ENCODE results near the gene ELFN2.

ELFN2 gene

GRCh38 chr22:37420686-37421467 is 6.4 kb downstream of the ELFN2 start (continued):
- TF ChIP-seq RBAK (tag by site-specific recombination; IDR thresholded peaks at IDR 0.05), result no peak
- no peak for TF ChIP-seq ZNF221 (tag by site-specific recombination; IDR thresholded peaks at IDR 0.05; ENCODE audit: borderline replicate concordance)
- TF ChIP-seq HOXC10 (CRISPR knock-in tag; IDR thresholded peaks at IDR 0.05), result no peak

GRCh38 chr22:37419969-37420685 is 7.2 kb downstream of the ELFN2 start:
- H3K36me3 ChIP-seq (ENCODE audit: control insufficient read depth in 2 of 2, insufficient read depth in 1 of 2, low read length in 2 of 2), result no peaks in the 10 kb centered on the region
- H3K4me3 ChIP-seq (ENCODE audit: low read depth, low read length), result no peak overlapping the region
- no peak for TF ChIP-seq ZNF146 (tag by site-specific recombination; IDR thresholded peaks at IDR 0.05)
- no peak for TF ChIP-seq GLIS1 (tag by site-specific recombination; IDR thresholded peaks at IDR 0.05)
- no peak for TF ChIP-seq PRDM1 (tag by site-specific recombination; IDR thresholded peaks at IDR 0.05)
- ChIA-PET POLR2A (no interaction called here), CTCF (no interaction called here)
- no peak overlapping the region for H3K27ac ChIP-seq (ENCODE audit: extremely low read depth, low read depth, low read length)
- H3K9me3 ChIP-seq (ENCODE audit: control insufficient read depth, insufficient read depth, low read depth, low read length), result no peaks in the 10 kb centered on the region
- no peaks in the 10 kb centered on the region for H3K4me1 ChIP-seq (ENCODE audit: control insufficient read depth, insufficient read depth, low read length)

- Histone ChIP-seq H3K4me1 (ENCODE audit: control insufficient read depth, insufficient read depth, low read length) (no peaks in the 10 kb centered on the region), H3K27ac (ENCODE audit: extremely low read depth, low read depth, low read length) (no peak overlapping the region), H3K9me3 (ENCODE audit: control insufficient read depth, insufficient read depth, low read depth, low read length) (no peaks in the 10 kb centered on the region), H3K36me3 (ENCODE audit: control insufficient read depth in 2 of 2, insufficient read depth in 1 of 2, low read length in 2 of 2) (no peaks in the 10 kb centered on the region), H3K4me3 (ENCODE audit: low read depth, low read length) (no peak overlapping the region)
- CTCF ChIA-PET, result no interaction called here
- TF ChIP-seq KLF8 (tag by site-specific recombination; IDR thresholded peaks at IDR 0.05) (peak; percentile 26; the same call in 1 of the 2 replicates), GLIS2 (tag by site-specific recombination; IDR thresholded peaks at IDR 0.05) (peak; percentile 26; the same call in 1 of the 2 replicates), ZNF223 (tag by site-specific recombination; IDR thresholded peaks at IDR 0.05) (no peak)
- POLR2A ChIA-PET, result no interaction called here
Measured at GRCh38 chr22:37419370-37419968, 7.8 kb downstream of the ELFN2 start.

- no peaks in the 10 kb centered on the region for H3K4me1 ChIP-seq (ENCODE audit: control insufficient read depth, insufficient read depth, low read length)
- TF ChIP-seq KLF8 (tag by site-specific recombination; IDR thresholded peaks at IDR 0.05) (no peak), ZNF416 (tag by site-specific recombination; IDR thresholded peaks at IDR 0.05) (no peak), GFI1B (tag by site-specific recombination; IDR thresholded peaks at IDR 0.05) (no peak), ZNF610 (tag by site-specific recombination; IDR thresholded peaks at IDR 0.05; ENCODE audit: borderline replicate concordance) (no peak), ZNF37A (tag by site-specific recombination; IDR thresholded peaks at IDR 0.05) (no peak), ZBTB10 (tag by site-specific recombination; IDR thresholded peaks at IDR 0.05) (no peak)
- no peak overlapping the region for H3K4me3 ChIP-seq (ENCODE audit: low read depth, low read length)
- ChIA-PET POLR2A (no interaction called here), CTCF (no interaction called here)
- no peaks in the 10 kb centered on the region for H3K36me3 ChIP-seq (ENCODE audit: control insufficient read depth in 2 of 2, insufficient read depth in 1 of 2, low read length in 2 of 2)
- H3K9me3 ChIP-seq (ENCODE audit: control insufficient read depth, insufficient read depth, low read depth, low read length), result no peaks in the 10 kb centered on the region
- H3K27ac ChIP-seq (ENCODE audit: extremely low read depth, low read depth, low read length), result no peak overlapping the region
Measured at GRCh38 chr22:37418627-37419369, 8.5 kb downstream of the ELFN2 start.
